HCT116 (cell line): ENCODE data around the gene MAPK8IP1. TPM values are rescaled to one million over a fixed set of nuclear protein-coding genes. Genes with fewer than 3 reads are reported as not detected.

ENCODE experiments used
- ATAC-seq: fragments of 200-7000 bp; cut with Tn5 transposase; 2 replicates; pipeline ENCODE4 v1.9.1; 2020; ENCODE audit warnings: mild to moderate bottlenecking, moderate library complexity
- BruUV-seq: library from RNA; stranded (reverse); fragments of 400-500 nt; replicated peaks from 2 replicates; lab custom pipeline; 2021; lab: Mats Ljungman, UMichigan
- CTCF ChIA-PET: fragments of 300-600 bp; sonication (Branson Sonifier 250); formaldehyde crosslinking; loops from one replicate; lab custom pipeline; 2021; ENCODE audit warnings: antibody characterized with exemption; lab: Charles Lee
- POLR2A ChIA-PET: fragments of 300-600, 350-600 bp; sonication (Branson Sonifier 250); formaldehyde crosslinking; loops from one replicate; lab custom pipeline; 2021; ENCODE audit warnings: antibody characterized with exemption; lab: Charles Lee
- RAD21 ChIA-PET, 2 experiments: fragments of 300-600 bp; sonication (Branson Sonifier 250); formaldehyde crosslinking; loops; one replicate each; lab custom pipeline; 2023; ENCODE audit warnings: low total read pairs in 2 of 2; ENCODE audit not compliant: uncharacterized antibody in 2 of 2, unreplicated experiment in 2 of 2, low non-redundant PET in 1 of 2; lab: Charles Lee
- DNase-seq: peaks from one replicate; pipeline ENCODE4 v3.0.0-alpha.2; 2010; ENCODE audit warnings: low read depth, low spot score
- H2AFZ ChIP-seq: fragments of 200-600 bp; shearing (Covaris generic), sonication (generic); 2 replicates; pipeline ENCODE4 v1.6.1; 2017; ENCODE audit warnings: low read depth, mixed run types, mixed read lengths, antibody characterized with exemption, low read length; ENCODE audit not compliant: poor library complexity, severe bottlenecking
- H3K27ac ChIP-seq: 2 replicates; pipeline ENCODE4 v1.5.1; 2012; ENCODE audit warnings: low read depth, low read length
- H3K27me3 ChIP-seq: fragments of 200-600 bp; sonication (generic); 2 replicates; pipeline ENCODE4 v1.6.1; 2016; ENCODE audit warnings: mixed run types, low read length, mixed read lengths; ENCODE audit not compliant: insufficient read depth
- H3K36me3 ChIP-seq, 2 experiments: fragments of 200-500 bp in 1 of 2; fragments of 200-600 bp in 1 of 2; sonication (Bioruptor generic) in 1 of 2; sonication (generic) in 1 of 2; 2 replicates each; pipeline versions ENCODE4 v1.5.1 to v1.6.1; 2014 to 2016; ENCODE audit warnings: low read length in 2 of 2, inconsistent platforms in 1 of 2, mixed read lengths in 1 of 2, mixed run types in 1 of 2; ENCODE audit not compliant: insufficient read depth in 2 of 2, control insufficient read depth in 1 of 2
- H3K4me1 ChIP-seq, 2 experiments: fragments of 200-600 bp in 1 of 2; sonication (generic) in 1 of 2; 2 replicates each; pipeline versions ENCODE4 v1.5.1 to v1.6.1; 2012 to 2017; ENCODE audit warnings: low read length in 2 of 2, inconsistent platforms in 1 of 2, mild to moderate bottlenecking in 1 of 2, mixed read lengths in 1 of 2, mixed run types in 1 of 2, moderate library complexity in 1 of 2; ENCODE audit not compliant: insufficient read depth in 2 of 2, control insufficient read depth in 1 of 2
- H3K4me2 ChIP-seq: fragments of 200-600 bp; sonication (generic); 2 replicates; pipeline ENCODE4 v1.6.1; 2017; ENCODE audit warnings: mixed run types, low read length, mixed read lengths
- H3K4me3 ChIP-seq, 2 experiments: fragments of 200-600 bp in 1 of 2; sonication (generic) in 1 of 2; replicated peaks in 1 of 2; 2 replicates each; pipeline ENCODE4 v1.5.1; 2011 to 2016; ENCODE audit warnings: low read length in 2 of 2, control low read depth in 1 of 2, low read depth in 1 of 2, mild to moderate bottlenecking in 1 of 2, mixed read lengths in 1 of 2, mixed run types in 1 of 2
- H3K79me2 ChIP-seq: fragments of 200-600 bp; sonication (generic); 2 replicates; pipeline ENCODE4 v1.6.1; 2017; ENCODE audit warnings: mild to moderate bottlenecking, mixed run types, low read length, moderate library complexity, mixed read lengths; ENCODE audit not compliant: insufficient read depth
- H3K9ac ChIP-seq: fragments of 200-600 bp; sonication (generic); 2 replicates; pipeline ENCODE4 v1.6.1; 2016; ENCODE audit warnings: low read length, mixed read lengths
- H3K9me2 ChIP-seq: fragments of 200-600 bp; sonication (generic), shearing (Covaris generic); 2 replicates; pipeline ENCODE4 v1.6.1; 2017; ENCODE audit warnings: mixed run types, mild to moderate bottlenecking, moderate library complexity; ENCODE audit not compliant: insufficient read depth
- H3K9me3 ChIP-seq, 2 experiments: fragments of 200-500 bp in 1 of 2; fragments of 200-600 bp in 1 of 2; sonication (Bioruptor generic) in 1 of 2; sonication (generic) in 1 of 2; 2 replicates each; pipeline ENCODE4 v1.6.1; 2014 to 2017; ENCODE audit warnings: low read length in 2 of 2, mixed read lengths in 2 of 2, inconsistent platforms in 1 of 2, low read depth in 1 of 2, mild to moderate bottlenecking in 1 of 2, mixed run types in 1 of 2, moderate library complexity in 1 of 2; ENCODE audit not compliant: control insufficient read depth in 1 of 2, insufficient read depth in 1 of 2
- H4K20me1 ChIP-seq: fragments of 200-600 bp; sonication (generic), shearing (Covaris generic); 2 replicates; pipeline ENCODE4 v1.6.1; 2017; ENCODE audit warnings: mixed run types, mild to moderate bottlenecking, moderate library complexity; ENCODE audit not compliant: insufficient read depth
- ATF3 ChIP-seq: IDR thresholded peaks from 2 replicates; pipeline ENCODE4 v1.6.1; 2012
- CBX3 ChIP-seq: IDR thresholded peaks from 2 replicates; pipeline ENCODE4 v1.6.1; 2012; ENCODE audit warnings: low read depth
- CEBPB ChIP-seq: IDR thresholded peaks from 2 replicates; pipeline ENCODE4 v1.6.1; 2012; ENCODE audit warnings: low read depth
- EGR1 ChIP-seq: IDR thresholded peaks from 2 replicates; pipeline ENCODE4 v1.6.1; 2012; ENCODE audit warnings: low read depth
- ELF1 ChIP-seq: IDR thresholded peaks from 2 replicates; pipeline ENCODE4 v1.6.1; 2012; ENCODE audit warnings: low read depth, borderline replicate concordance
- EZH2phosphoT487 ChIP-seq: fragments of 200-600 bp; IDR thresholded peaks from 2 replicates; pipeline ENCODE4 v1.6.1; 2018; ENCODE audit warnings: antibody characterized with exemption, borderline replicate concordance
- JUND ChIP-seq: IDR thresholded peaks from 2 replicates; pipeline ENCODE4 v1.6.1; 2012
- MAX ChIP-seq: IDR thresholded peaks from 2 replicates; pipeline ENCODE4 v1.6.1; 2012
- POLR2A ChIP-seq: IDR thresholded peaks from 2 replicates; pipeline ENCODE4 v1.7.0; 2011; ENCODE audit warnings: borderline replicate concordance; ENCODE audit not compliant: insufficient read depth, insufficient read length; ENCODE audit errors: extremely low read depth
- RAD21 ChIP-seq: IDR thresholded peaks from 2 replicates; pipeline ENCODE4 v1.6.1; 2012; ENCODE audit warnings: low read depth, mild to moderate bottlenecking
- REST ChIP-seq: IDR thresholded peaks from 2 replicates; pipeline ENCODE4 v1.6.1; 2012; ENCODE audit warnings: low read depth
- SIN3A ChIP-seq: IDR thresholded peaks from 2 replicates; pipeline ENCODE4 v1.6.1; 2012; ENCODE audit warnings: low read depth
- SP1 ChIP-seq: IDR thresholded peaks from 2 replicates; pipeline ENCODE4 v1.6.1; 2012; ENCODE audit warnings: low read depth
- TCF7L2 ChIP-seq: IDR thresholded peaks from 2 replicates; pipeline ENCODE4 v1.7.0; 2011; ENCODE audit warnings: borderline replicate concordance, inconsistent platforms; ENCODE audit not compliant: insufficient read depth, insufficient read length; ENCODE audit errors: extremely low read depth
- ZBTB33 ChIP-seq: IDR thresholded peaks from 2 replicates; pipeline ENCODE4 v1.6.1; 2011; ENCODE audit warnings: mild to moderate bottlenecking, low read length, moderate library complexity; ENCODE audit not compliant: insufficient replicate concordance; ENCODE audit errors: extremely low read depth
- ZFX ChIP-seq: fragments of 450-650 bp; IDR thresholded peaks from 2 replicates; pipeline ENCODE4 v1.6.1; 2017
- ZNF274 ChIP-seq: fragments of 200-500 bp; sonication (Bioruptor generic); IDR thresholded peaks from 2 replicates; pipeline ENCODE4 v1.6.1; 2014; ENCODE audit warnings: mild to moderate bottlenecking, low read depth, low read length, inconsistent platforms
- intact Hi-C: fragments of 100-400 bp; cut with micrococcal nuclease; formaldehyde crosslinking; loops from 2 replicates; pipeline ENCODE4 v1.10.0; 2022
- total RNA-seq: library from RNA; stranded (reverse); gene quantifications from one replicate; pipeline ENCODE4 v1.2.1, GENCODE V29; 2021; ENCODE audit not compliant: unreplicated experiment

MAPK8IP1 gene
- total RNA-seq, 1 experiment from 2014 or later, result 10.1 TPM

GRCh38 chr11:45910623-45911022 is 25.2 kb downstream of the MAPK8IP1 start:
- Histone ChIP-seq H3K36me3 (peaks cover 0 to 3% of the 10 kb centered on the region in 2 experiments; a peak in 2 of 4 replicates), H2AFZ (no peak overlapping the region), H3K79me2 (no peaks in the 10 kb centered on the region), H3K27me3 (no peaks in the 10 kb centered on the region), H4K20me1 (no peaks in the 10 kb centered on the region), H3K9me2 (no peaks in the 10 kb centered on the region), H3K9me3 (no peaks in the 10 kb centered on the region), H3K4me2 (no peak overlapping the region), H3K4me3 (no peak overlapping the region), H3K4me1 (no peaks in the 10 kb centered on the region), H3K9ac (no peak overlapping the region), H3K27ac (no peak overlapping the region)
- RAD21 ChIA-PET, result no interaction called here
- no TSS peak for BruUV-seq
- no peak for ATAC-seq
- DNase-seq, result no peak
- POLR2A ChIA-PET, result no interaction called here
- intact Hi-C loops, result no loop called here
- CTCF ChIA-PET, result no interaction called here
- TF ChIP-seq ELF1 (no peak), ZNF274 (no peak), EZH2phosphoT487 (no peak), SP1 (no peak), EGR1 (no peak), TCF7L2 (no peak), REST (no peak), JUND (no peak), MAX (no peak), RAD21 (no peak), ZBTB33 (no peak), ATF3 (no peak), SIN3A (no peak), CBX3 (no peak), POLR2A (no peak), ZFX (no peak), CEBPB (no peak)
